ENCODE results near the gene SLC18A3. TPM values are rescaled to one million over a fixed set of nuclear protein-coding genes. Genes with fewer than 3 reads are reported as not detected.

The SLC18A3 gene
- total RNA-seq, 1 experiment from 2014 or later = not detected

GRCh38 chr10:49647554-49647953 lies 37.4 kb downstream of the SLC18A3 start:
- DNase-seq (ENCODE audit: low read depth, low spot score) (no peak), ATAC-seq (no peak)
- in situ Hi-C loops (cut with HindIII; ENCODE audit: low pct_unique_long_range_greater_than_20kb, low sequenced_read_pairs) (no loop called here), intact Hi-C loops (cut with micrococcal nuclease; ENCODE audit: unreplicated experiment) (no loop called here)
- BruUV-seq (replicated peaks) = no TSS peak
- CTCF ChIA-PET = no interaction called here
- H3K4me3 ChIP-seq (ENCODE audit: low read depth in 2 of 2, low read length in 2 of 2) = no peak overlapping the region
- H3K4me1 ChIP-seq (ENCODE audit: control insufficient read depth, insufficient read depth, low read length) = no peaks in the 10 kb centered on the region
- H3K27me3 ChIP-seq (ENCODE audit: control insufficient read depth, insufficient read depth, low read length) = peaks cover 13% of the 10 kb centered on the region
- TF ChIP-seq, protein P1, sequence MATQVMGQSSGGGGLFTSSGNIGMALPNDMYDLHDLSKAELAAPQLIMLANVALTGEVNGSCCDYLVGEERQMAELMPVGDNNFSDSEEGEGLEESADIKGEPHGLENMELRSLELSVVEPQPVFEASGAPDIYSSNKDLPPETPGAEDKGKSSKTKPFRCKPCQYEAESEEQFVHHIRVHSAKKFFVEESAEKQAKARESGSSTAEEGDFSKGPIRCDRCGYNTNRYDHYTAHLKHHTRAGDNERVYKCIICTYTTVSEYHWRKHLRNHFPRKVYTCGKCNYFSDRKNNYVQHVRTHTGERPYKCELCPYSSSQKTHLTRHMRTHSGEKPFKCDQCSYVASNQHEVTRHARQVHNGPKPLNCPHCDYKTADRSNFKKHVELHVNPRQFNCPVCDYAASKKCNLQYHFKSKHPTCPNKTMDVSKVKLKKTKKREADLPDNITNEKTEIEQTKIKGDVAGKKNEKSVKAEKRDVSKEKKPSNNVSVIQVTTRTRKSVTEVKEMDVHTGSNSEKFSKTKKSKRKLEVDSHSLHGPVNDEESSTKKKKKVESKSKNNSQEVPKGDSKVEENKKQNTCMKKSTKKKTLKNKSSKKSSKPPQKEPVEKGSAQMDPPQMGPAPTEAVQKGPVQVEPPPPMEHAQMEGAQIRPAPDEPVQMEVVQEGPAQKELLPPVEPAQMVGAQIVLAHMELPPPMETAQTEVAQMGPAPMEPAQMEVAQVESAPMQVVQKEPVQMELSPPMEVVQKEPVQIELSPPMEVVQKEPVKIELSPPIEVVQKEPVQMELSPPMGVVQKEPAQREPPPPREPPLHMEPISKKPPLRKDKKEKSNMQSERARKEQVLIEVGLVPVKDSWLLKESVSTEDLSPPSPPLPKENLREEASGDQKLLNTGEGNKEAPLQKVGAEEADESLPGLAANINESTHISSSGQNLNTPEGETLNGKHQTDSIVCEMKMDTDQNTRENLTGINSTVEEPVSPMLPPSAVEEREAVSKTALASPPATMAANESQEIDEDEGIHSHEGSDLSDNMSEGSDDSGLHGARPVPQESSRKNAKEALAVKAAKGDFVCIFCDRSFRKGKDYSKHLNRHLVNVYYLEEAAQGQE (IDR thresholded peaks at IDR 0.05; ENCODE audit: insufficient read depth in 1 of 2, low read depth in 2 of 2, low read length in 1 of 2) = no peak
- TF ChIP-seq CTCF (IDR thresholded peaks at IDR 0.05) (no peak), SIN3A (IDR thresholded peaks at IDR 0.05; ENCODE audit: borderline replicate concordance, insufficient read depth, low read depth, low read length) (no peak), POLR2AphosphoS5 (IDR thresholded peaks at IDR 0.05; ENCODE audit: low read depth, low read length) (no peak), TCF7L2 (IDR thresholded peaks at IDR 0.05; ENCODE audit: low read depth, low read length) (no peak)
- H3K9me3 ChIP-seq (ENCODE audit: control insufficient read depth, insufficient read depth, low read depth, low read length) = no peaks in the 10 kb centered on the region
- H3K27ac ChIP-seq (ENCODE audit: low read length) = no peak overlapping the region
- POLR2A ChIA-PET = no interaction called here
- no peaks in the 10 kb centered on the region for H3K36me3 ChIP-seq (ENCODE audit: control insufficient read depth, insufficient read depth, low read length)

DNA sequence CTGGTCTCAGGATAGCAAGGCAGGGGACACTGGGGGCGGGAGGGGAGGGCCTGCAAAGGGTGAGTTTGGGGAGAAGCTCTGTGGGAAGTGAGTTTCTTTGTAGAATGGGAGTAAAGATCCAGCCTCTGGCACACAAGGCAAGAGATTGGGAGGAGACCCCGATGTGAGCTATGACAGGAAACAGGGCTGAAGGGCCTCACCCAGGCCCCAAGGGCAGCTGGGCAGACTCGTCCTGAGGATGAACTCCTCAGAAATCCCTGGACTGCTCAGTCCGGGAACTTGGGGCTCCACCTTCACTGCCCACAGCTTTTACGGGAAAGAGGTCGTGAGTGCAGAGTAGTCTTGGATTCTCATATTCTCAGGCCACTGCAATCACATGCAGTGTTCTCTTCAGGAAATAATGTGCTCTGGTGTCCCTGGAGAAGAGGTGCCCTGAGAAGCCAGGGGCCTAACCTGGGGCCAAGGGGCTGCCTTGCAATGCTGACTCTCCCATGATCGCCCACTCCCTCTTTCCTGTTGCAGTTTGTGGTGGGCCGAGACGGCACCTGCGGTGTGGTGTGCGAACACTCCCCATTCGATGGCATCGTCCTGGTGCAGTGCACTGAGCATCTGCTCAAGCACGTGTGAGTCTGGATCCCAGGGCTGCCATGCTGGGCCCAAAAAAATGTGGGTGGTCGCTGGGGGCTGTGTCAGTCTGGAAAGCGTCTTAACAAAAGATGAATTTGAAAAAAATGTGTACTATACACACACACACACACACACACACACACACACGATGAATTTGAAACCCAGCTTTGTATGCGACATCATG lies 38.1 kb downstream of the SLC18A3 start:
- no peak for TF ChIP-seq POLR2AphosphoS5 (IDR thresholded peaks at IDR 0.05; ENCODE audit: low read depth, low read length)
- no peak for TF ChIP-seq CTCF (IDR thresholded peaks at IDR 0.05)
- TF ChIP-seq SIN3A (IDR thresholded peaks at IDR 0.05; ENCODE audit: borderline replicate concordance, insufficient read depth, low read depth, low read length) = no peak
- TF ChIP-seq TCF7L2 (IDR thresholded peaks at IDR 0.05; ENCODE audit: low read depth, low read length) = no peak
- TF ChIP-seq, protein P1 (IDR thresholded peaks at IDR 0.05; ENCODE audit: insufficient read depth in 1 of 2, low read depth in 2 of 2, low read length in 1 of 2) = no peak
- no peaks in the 10 kb centered on the region for H3K9me3 ChIP-seq (ENCODE audit: control insufficient read depth, insufficient read depth, low read depth, low read length)
- H3K36me3 ChIP-seq (ENCODE audit: control insufficient read depth, insufficient read depth, low read length) = no peaks in the 10 kb centered on the region
- POLR2A ChIA-PET = no interaction called here
- DNase-seq (ENCODE audit: low read depth, low spot score) = no peak
- H3K4me1 ChIP-seq (ENCODE audit: control insufficient read depth, insufficient read depth, low read length) = no peaks in the 10 kb centered on the region
- no peak overlapping the region for H3K4me3 ChIP-seq (ENCODE audit: low read depth in 2 of 2, low read length in 2 of 2)
- CTCF ChIA-PET = no interaction called here
- in situ Hi-C loops (cut with HindIII; ENCODE audit: low pct_unique_long_range_greater_than_20kb, low sequenced_read_pairs) (no loop called here), intact Hi-C loops (cut with micrococcal nuclease; ENCODE audit: unreplicated experiment) (no loop called here)
- no peak for ATAC-seq
- no TSS peak for BruUV-seq (replicated peaks)
- peaks cover 11% of the 10 kb centered on the region; the same call in 1 of the 2 replicates for H3K27me3 ChIP-seq (ENCODE audit: control insufficient read depth, insufficient read depth, low read length)
- H3K27ac ChIP-seq (ENCODE audit: low read length) = no peak overlapping the region
